ENCODE measurements around the gene CAMK2A. TPM values are rescaled to one million over a fixed set of nuclear protein-coding genes. Genes with fewer than 3 reads are reported as not detected.
A peak's percentile ranks its signal among the peaks of the same experiment; 100 is the strongest.

Gene CAMK2A
- total RNA-seq, 6 donors from 2014 or later, result 0.29 to 2.4 (median 1.8) TPM; not detected in 1

DNA sequence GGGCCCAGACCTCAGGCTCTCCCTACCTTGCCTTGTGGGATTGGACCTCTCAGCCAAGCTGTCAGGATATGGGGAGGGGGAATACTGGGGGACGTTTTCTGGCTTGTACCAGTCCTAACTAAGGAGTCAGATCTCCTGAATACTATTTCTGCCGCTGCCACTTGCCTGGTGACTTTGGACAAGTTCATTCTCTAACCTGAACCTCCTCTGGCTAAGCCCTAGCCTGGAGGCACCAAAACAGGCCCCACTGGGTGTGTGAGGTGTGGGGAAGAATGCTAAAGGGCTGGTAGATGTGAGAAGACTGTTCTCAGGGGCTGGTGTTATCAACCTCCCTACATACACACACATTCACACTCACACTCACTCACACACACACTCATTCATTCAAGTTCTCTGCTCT is 98.6 kb downstream of the CAMK2A start:
- TF ChIP-seq POLR2AphosphoS5 (IDR thresholded peaks at IDR 0.05) (no peak), EP300 (IDR thresholded peaks at IDR 0.05) (no peak), POLR2A (IDR thresholded peaks at IDR 0.05) (no peak)
- TF ChIP-seq, protein P1, sequence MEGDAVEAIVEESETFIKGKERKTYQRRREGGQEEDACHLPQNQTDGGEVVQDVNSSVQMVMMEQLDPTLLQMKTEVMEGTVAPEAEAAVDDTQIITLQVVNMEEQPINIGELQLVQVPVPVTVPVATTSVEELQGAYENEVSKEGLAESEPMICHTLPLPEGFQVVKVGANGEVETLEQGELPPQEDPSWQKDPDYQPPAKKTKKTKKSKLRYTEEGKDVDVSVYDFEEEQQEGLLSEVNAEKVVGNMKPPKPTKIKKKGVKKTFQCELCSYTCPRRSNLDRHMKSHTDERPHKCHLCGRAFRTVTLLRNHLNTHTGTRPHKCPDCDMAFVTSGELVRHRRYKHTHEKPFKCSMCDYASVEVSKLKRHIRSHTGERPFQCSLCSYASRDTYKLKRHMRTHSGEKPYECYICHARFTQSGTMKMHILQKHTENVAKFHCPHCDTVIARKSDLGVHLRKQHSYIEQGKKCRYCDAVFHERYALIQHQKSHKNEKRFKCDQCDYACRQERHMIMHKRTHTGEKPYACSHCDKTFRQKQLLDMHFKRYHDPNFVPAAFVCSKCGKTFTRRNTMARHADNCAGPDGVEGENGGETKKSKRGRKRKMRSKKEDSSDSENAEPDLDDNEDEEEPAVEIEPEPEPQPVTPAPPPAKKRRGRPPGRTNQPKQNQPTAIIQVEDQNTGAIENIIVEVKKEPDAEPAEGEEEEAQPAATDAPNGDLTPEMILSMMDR (IDR thresholded peaks at IDR 0.05), result no peak
- Histone ChIP-seq H3K36me3 (no peaks in the 10 kb centered on the region), H3K4me1 (peaks cover 0 to 6% (median 3%) of the 10 kb centered on the region in 4 donors), H3K27me3 (peaks cover 0 to 12% (median 4%) of the 10 kb centered on the region in 4 donors), H3K9me3 (no peaks in the 10 kb centered on the region), H3K27ac (no peak overlapping the region), H3K4me3 (no peak overlapping the region)
- 43 to 50% methylated on average over 2 of the region's 2 CpGs for WGBS, 2 donors
- ATAC-seq (ENCODE audit: low FRiP score in 2 of 2) (no peak), DNase-seq (no peak)

DNA sequence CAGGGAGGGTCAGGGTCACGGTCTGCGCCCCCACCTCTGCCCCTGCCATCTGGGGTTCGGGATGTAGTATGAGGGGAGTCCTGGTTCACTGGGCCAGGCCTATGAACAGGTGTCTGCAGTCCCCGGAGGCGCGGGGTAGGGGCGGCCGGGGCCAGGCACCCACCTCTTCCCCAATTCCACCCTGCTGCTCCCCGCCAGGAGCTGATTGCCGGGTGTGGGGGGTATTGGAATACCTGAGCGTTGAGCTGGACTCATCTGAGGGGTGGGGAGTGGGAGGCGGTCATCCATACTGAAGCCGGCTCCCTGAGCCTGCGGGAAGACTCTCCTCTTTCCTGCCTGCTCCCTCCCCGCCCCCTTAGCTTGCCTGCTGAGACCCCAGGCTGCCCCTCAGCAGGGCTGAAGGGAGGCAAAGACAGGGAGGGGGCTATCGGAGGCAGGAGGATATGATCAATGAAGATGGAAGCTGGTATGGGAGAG is 99.0 kb downstream of the CAMK2A start:
- 49 to 59% methylated on average over 3 to 10 of the region's 16 CpGs for WGBS, 2 donors
- no peaks in the 10 kb centered on the region for H3K9me3 ChIP-seq
- DNase-seq, result peak in 1 of 2 donors; percentile 72
- H3K4me1 ChIP-seq, result peaks cover 0 to 6% (median 3%) of the 10 kb centered on the region in 4 donors
- no peak overlapping the region for H3K4me3 ChIP-seq
- TF ChIP-seq POLR2A (IDR thresholded peaks at IDR 0.05) (no peak), POLR2AphosphoS5 (IDR thresholded peaks at IDR 0.05) (no peak), EP300 (IDR thresholded peaks at IDR 0.05) (no peak)
- TF ChIP-seq, protein P1 (IDR thresholded peaks at IDR 0.05), result no peak
- no peak for ATAC-seq (ENCODE audit: low FRiP score in 2 of 2)
- H3K27me3 ChIP-seq, result peaks cover 0 to 12% (median 4%) of the 10 kb centered on the region in 4 donors
- no peak overlapping the region for H3K27ac ChIP-seq
- H3K36me3 ChIP-seq, result no peaks in the 10 kb centered on the region

DNA sequence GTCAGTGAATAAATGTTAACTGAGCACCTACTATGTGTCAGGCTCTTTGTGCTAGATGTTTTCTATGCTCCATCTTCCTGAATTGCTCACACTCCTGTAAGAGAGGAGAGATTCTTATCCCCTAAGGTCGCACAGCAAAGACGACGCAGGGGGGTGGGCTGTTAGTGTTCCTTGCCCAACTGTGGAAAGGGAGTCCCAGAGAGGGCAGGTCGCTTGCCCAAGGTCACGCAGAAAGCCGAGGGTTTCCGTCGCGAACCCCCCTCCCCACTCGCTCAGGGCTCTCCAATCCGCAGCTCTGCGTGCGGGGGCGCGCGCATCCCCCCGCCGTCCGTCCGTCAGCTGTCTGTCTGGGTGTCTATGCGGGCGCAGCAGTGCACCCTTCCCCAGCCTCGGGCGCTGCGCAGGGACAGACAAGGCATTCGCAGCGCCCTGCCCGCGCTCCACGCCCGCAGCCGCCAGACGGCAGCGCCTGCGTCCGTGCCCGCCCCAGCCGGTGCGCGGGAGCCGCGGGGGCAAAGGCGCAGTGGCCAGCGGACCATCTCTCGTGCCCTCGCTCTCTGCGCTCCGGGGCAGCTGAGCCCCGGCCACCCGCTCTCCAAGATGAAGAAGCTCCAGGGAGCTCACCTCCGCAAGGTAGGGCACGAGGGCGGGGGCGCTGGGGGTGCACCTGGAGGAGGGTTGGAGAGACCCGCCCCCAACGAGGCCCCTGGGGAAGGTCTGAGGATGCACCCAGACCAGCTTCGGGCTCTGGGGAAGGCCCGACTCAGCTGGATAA is 99.7 kb downstream of the CAMK2A start, which contains the start of gene SLC6A7:
Gene SLC6A7 (plus strand): TSS at position 335 of the 775 bp plus-strand sequence. CDS start 266 bp downstream, at position 601.
- H3K9me3 ChIP-seq, result no peaks in the 10 kb centered on the region
- peaks cover 0 to 12% (median 4%) of the 10 kb centered on the region in 4 donors for H3K27me3 ChIP-seq
- H3K4me1 ChIP-seq, result peaks cover 0 to 6% (median 3%) of the 10 kb centered on the region in 4 donors
- peak in 1 of 2 donors; percentile 80 for DNase-seq
- peak in 1 of 2 donors; percentile 13 for ATAC-seq (ENCODE audit: low FRiP score in 2 of 2)
- no peak within 1 kb of the TSS for H3K4me3 ChIP-seq
- WGBS, 2 donors, result 7 to 33% methylated on average over 3 to 53 of the region's 58 CpGs
- no peak for TF ChIP-seq POLR2A (IDR thresholded peaks at IDR 0.05)
- no peak within 1 kb of the TSS for H3K27ac ChIP-seq
- no peaks in the 10 kb centered on the region for H3K36me3 ChIP-seq

DNA sequence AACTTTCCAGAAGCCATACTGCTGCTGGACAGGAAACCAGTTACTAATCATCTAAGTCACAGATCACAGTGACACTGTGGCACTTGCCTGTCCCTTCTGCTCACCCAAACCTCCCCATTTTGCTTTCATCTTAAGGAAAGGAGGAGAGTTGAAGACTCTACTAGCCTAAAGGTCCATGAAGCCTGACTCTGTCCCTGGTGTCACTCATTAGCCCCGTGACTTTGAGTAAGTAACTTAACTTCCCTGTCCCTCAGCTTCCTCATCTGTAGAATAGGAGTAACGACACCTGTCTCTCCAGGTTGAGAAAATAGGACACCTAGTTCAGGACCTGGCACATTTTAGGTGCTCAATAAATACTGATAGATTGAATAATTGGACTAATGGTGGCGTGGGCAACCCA is 100.2 kb downstream of the CAMK2A start:
- Histone ChIP-seq H3K27ac (no peak overlapping the region), H3K27me3 (peaks cover 0 to 12% (median 4%) of the 10 kb centered on the region in 4 donors), H3K4me3 (no peak overlapping the region), H3K9me3 (no peaks in the 10 kb centered on the region), H3K4me1 (peaks cover 0 to 6% (median 3%) of the 10 kb centered on the region in 4 donors), H3K36me3 (no peaks in the 10 kb centered on the region)
- DNase-seq, result no peak
- ATAC-seq (ENCODE audit: low FRiP score in 2 of 2), result no peak
- WGBS, 2 donors, result 63 to 70% methylated on average over 3 of the region's 3 CpGs
- TF ChIP-seq, protein P1 (IDR thresholded peaks at IDR 0.05), result no peak
- no peak for TF ChIP-seq POLR2AphosphoS5 (IDR thresholded peaks at IDR 0.05)
- no peak for TF ChIP-seq EP300 (IDR thresholded peaks at IDR 0.05)
- no peak for TF ChIP-seq POLR2A (IDR thresholded peaks at IDR 0.05)

DNA sequence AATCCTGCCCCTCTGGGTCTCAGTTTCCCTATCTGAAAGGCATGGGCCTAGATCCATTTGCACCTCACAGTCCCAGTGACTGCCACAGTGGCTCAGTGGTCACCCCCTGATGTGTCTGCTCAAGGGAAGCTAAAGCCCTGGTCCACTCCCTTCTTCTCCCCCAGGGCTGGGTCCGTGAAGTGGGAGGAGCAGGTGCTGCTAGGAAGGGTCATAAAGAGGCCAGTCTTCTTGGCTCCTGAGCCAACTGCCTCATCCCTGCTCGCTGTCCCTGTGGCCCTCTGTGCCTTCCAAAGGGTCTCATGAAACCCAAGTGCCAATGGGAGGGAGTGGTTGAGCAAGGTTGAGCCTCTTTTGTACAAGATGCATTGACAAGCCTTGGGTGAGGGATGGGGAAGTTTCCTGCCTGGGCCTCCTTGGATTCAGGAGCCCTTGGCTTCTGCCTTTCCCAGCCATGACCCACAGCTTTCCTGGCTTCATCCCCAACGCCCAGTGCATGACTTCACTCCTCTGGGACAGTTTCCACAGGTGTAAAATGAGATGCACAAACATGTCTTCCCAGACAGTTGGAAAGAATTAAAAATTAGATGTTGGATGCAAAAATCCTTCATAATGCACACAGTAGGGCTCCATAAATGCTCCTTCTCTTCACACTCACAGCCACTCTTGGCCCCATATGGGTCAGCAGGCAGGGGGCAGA is 101.3 kb downstream of the CAMK2A start:
- Histone ChIP-seq H3K36me3 (no peaks in the 10 kb centered on the region), H3K27me3 (peaks cover 0 to 12% (median 4%) of the 10 kb centered on the region in 4 donors), H3K9me3 (no peaks in the 10 kb centered on the region), H3K4me1 (peaks cover 0 to 6% (median 3%) of the 10 kb centered on the region in 4 donors), H3K4me3 (no peak overlapping the region), H3K27ac (no peak overlapping the region)
- ATAC-seq (ENCODE audit: low FRiP score in 2 of 2) (no peak), DNase-seq (no peak)
- WGBS, 2 donors, result 58 to 71% methylated on average over 3 of the region's 3 CpGs
- TF ChIP-seq POLR2A (IDR thresholded peaks at IDR 0.05) (no peak), POLR2AphosphoS5 (IDR thresholded peaks at IDR 0.05) (no peak), EP300 (IDR thresholded peaks at IDR 0.05) (no peak)
- TF ChIP-seq, protein P1 (IDR thresholded peaks at IDR 0.05), result no peak

Measured in upper lobe of left lung (tissue), 6 donors.